NCI-H748 (cell line): ENCODE measurements around the gene PRMT1.

Experiments used
- DNase-seq: peaks from one replicate; lab custom pipeline; 2025; ENCODE audit not compliant: unreplicated experiment; lab: John Stamatoyannopoulos, UW

The PRMT1 gene

DNA sequence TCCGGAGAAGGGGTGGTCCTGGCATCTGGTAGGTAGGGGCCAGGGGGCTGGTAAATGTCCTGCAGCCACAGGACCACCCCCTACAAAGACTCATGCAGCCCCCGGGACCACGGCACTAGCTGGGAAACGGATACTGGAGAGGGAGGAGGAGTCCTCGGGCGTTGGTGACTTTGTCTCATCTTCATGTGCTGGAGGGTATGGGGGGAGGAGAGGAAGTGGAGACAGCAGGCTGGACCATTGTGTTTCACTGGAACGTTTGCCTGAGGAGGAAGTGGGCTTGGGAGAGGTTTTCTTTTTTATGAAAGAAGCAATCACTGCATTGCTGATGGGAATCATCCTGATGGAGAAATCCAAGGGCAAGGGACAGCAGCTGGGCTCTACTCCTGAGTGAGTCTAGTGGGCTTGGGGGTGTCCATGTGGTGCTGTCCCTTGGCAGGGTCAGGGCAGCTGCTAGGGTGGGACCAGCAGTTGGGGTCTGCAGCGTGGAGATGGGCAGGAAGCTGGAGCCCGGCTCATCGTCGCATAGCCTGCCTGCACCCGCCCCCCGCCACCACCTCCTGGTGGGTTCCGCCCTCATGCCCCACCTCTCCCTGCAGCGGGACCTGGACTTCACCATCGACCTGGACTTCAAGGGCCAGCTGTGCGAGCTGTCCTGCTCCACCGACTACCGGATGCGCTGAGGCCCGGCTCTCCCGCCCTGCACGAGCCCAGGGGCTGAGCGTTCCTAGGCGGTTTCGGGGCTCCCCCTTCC lies 10.7 kb downstream of the PRMT1 start:
- no peak for DNase-seq

DNA sequence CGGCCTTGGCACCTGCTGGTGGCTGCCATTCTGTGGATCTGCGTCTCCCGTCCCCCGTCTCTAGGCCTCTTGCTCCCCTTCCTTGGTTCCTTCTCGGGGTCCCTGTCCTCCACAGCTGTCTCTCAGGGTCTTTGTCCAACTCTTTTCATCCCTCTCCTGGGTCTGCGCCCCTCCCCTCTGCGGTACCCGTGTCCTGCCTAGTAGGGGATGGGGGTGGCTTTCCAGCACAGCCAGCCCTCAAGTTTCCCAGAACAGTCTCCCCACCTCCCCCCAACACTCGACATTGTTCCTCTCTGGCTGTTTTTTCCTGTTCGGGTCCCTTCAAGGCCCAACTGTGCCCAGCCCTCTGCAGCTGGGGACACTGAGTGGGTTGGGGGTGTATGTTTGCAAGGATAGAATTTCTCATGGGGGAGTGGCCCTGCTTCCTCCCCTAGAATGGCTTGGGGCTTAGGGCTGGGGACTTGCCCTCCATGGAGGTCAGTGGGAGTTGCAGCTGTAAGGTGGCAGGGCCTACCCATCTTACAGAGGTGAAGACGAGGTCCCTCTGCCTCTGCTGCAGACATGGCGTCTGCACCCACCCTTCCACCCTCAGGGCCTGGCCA lies 11.6 kb downstream of the PRMT1 start:
- DNase-seq: no peak

DNA sequence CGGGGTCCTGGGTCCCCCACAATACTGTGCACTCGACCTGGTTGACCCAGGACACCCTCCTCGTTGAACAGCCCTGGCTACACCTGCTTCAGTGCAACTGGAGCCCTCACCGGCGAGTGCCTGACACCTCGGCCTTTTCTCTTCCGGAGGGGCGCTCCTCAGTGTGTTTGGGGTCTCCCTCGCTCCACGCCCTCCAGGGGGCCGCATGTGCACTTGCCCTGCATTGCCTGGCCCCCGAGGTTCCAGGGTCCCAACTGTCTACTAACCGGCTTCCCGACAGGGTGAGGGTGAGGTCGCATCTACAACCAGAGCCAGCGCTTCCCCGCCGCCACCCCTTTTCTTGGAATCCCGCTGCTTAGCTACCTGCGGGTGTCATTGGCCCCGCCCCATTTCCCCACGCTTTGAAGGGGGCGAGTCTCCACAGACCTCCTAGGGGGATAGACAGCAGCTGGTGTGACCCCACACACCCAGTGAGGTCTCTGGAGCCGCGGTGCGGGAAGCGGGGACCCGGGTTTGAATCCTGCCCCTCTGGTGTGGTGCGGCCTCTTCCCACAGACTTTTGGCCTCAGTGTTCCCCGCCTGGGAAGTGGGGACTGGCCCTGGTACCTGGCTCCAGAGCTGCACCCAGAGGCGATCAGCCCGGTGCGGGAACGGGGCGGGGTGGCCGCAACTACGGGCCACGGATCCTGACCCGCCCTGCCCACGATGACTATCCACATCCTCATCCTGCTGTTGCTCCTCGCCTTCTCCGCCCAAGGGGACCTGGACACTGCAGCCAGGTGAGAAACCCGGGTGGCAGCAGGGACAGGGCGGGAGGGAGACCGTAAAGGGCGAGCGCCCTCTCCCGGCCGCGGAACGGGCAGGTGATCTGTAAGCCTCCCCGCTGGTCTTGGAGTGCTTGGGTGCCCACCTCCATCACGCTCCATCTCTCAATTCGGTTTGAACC lies 12.3 kb downstream of the PRMT1 start, which contains the start of gene ADM5:
TSS of gene ADM5 (plus strand) at position 462 of the 946 bp plus-strand sequence. CDS start at position 706, 244 bp downstream.
- peak; percentile 87 for DNase-seq

DNA sequence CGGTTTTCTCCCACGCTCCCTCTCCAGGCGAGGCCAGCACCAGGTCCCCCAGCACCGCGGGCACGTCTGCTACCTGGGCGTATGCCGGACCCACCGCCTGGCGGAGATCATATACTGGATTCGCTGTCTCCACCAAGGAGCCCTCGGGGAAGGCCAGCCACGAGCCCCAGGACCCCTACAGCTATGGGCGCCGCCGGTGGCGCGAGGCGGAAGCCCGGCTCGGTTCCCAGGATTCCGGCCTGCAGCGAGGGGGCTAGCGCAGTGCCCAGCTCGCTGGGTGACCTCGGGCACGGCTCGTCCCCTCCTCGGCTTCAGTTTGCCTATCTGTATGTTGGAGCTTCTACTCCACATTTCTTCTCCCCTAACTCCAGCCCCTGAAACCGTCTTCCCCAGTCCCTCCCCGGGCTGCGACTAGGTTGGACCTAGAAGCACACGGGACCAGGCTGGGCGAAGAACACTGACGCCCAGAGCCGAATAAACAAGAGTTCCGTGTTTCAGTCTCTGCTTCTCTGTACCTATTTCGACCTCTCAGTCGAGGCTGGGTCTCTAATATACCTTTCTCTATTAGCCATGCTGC lies 13.1 kb downstream of the PRMT1 start:
- DNase-seq: peak; percentile 76

DNA sequence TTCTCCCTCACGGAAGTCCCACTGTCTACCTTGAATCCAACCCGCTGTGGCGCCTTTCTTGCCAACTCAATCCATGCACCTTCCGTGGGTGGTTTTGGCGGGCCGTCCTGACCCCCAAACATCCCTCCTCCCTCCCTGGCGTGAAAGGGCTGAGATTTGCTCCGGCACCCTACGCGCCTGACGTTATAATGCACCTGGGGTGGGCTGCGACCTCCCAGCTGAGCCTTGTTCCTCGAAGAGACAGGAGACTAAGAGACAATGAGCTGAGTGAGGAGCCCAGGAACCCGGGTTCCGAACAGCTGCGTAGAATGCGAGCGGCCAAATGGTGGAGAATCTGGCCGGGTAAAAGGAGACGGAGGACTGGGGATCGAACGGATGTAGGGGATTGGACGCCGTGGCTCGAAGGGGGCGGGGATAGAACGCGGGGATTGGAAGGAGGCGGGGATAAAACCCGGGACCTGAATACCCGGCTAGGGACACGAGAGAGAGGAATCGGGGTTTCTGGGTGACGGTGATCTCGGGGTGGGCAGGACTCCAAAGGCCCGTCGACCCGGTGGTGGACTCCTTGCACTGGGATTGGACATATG lies 13.7 kb downstream of the PRMT1 start, which contains the start of gene CPT1C:
TSS of gene CPT1C (plus strand) at position 461 of the 587 bp plus-strand sequence. CDS start 1,137 bp downstream, outside the sequence.
- peak; percentile 97 for DNase-seq

DNA sequence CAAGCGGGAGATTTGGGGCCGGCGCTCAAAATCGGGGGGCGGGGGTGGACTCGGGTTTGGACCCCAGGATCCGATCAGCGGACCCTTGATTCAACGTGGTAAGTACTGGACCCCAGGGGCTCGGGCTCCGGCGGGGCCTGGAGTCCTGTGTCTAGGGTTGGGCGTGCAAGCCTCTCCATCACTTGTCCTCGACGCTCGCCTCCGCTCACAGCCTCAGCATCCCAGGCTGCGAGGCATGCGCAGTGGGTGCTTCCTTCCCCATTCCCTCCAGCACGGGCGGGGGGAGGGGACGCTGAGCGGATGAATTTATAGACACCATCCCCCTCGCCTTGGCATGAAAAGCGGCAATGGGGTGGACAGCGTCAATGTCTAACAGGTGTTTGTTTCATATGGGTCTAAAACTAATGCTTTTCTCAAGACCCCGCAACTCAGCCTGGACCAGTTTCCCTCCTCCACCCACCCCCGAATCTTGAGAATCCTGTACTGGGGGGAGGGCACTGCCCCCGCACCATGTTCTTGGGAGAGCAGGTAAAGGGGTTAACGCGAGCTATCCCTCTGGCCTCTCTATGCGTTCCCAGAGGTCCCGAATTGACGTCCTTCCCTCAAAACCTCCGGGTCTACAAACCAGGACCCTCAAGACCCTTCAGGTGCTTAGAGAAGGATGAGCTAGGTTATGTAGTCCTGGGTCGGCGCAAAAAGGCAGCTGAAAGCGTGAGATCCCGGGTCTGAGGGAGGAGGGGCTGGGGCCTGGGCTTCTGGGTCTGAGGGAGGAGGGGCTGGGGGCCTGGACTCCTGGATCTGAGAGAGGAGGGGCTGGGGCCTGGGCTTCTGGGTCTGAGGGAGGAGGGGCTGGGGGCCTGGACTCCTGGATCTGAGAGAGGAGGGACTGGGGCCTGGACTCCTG lies 14.4 kb downstream of the PRMT1 start:
- DNase-seq: peak; percentile 94

DNA sequence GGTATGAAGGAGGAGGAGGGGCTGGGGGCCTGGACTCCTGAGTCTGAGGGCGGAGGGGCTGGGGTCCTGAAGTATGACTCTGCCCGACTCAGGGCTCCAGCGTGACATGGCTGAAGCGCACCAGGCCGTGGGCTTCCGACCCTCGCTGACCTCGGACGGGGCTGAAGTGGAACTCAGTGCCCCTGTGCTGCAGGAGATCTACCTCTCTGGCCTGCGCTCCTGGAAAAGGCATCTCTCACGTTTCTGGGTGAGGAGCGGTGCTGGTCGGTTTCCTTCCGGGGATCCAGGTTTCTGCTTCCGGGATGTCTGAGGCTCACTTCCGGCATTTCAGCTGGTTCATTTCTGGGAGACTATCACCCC lies 15.1 kb downstream of the PRMT1 start:
- DNase-seq: no peak

DNA sequence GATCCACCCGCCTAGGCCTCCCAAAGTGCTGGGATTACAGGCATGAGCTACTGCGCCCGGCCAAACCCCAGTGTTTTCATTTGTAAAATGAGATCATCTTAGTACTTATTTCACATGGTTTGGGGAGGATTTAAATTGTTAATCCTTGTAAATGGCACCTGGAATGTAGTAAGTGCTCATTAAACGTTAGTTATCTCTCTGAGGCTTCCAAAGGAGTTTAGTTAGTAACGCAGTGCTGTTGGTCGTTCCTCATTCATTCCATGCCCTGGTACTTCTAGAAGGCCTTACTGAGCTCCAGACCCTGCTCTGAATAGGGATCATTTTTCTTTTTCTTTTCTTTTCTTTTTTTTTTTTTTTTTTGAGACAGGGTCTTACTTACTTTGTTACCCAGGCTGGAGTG lies 19.0 kb downstream of the PRMT1 start:
- no peak for DNase-seq

DNA sequence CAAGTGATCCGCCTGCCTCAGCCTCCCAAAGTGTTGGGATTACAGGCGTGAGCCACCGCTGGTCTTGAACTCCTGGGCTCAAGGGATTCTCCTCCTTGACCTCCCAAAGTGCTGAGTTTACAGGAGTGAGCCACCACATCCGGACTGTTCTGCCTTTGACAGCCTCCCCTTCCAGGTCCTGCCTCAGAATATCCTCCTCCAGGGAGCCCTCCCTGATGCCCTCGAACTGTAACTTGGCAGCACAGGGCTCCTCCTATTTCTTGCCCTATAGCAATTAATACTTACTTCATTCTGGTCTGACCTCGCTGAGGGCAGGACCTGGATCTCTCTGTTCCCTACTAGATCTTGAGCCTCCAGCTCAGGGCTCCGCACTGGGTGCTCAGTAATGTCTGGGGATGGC lies 19.8 kb downstream of the PRMT1 start:
- DNase-seq: no peak

DNA sequence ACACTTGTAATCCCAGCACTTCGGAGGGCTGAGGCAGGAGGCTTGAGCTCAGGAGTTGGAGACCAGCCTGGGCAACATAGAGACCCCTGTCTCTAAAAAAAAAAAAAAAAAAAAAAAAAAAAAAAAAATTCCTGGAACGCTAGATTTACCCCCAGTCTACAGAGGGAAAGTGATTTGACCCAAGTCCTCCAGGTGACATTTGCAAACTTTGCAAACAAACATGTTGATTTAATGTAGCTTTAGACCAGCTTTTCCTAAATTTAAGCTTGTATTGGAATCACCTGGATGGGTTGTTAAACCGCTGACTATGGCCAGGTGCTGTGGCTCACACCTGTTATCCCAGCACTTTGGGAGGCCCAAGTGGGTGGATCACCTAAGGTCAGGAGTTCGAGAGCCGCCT lies 22.3 kb downstream of the PRMT1 start:
- DNase-seq: no peak

DNA sequence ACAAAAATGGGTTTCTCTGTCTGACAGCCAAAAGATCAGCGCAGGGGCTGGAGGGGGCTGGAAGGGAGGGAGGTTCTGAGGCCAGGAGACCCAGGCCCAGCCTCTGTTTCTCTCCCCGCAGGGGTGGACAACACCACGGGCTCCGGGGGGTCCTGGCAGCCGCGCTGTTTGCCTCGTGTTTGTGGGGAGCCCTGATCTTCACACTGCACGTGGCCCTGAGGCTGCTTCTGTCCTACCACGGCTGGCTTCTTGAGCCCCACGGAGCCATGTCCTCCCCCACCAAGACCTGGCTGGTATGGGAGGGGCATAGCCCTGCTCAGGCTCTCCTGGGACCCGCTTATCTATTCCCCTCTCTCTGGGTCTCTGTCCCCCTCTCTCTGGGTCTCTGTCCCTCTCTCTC lies 23.5 kb downstream of the PRMT1 start:
- DNase-seq: no peak

DNA sequence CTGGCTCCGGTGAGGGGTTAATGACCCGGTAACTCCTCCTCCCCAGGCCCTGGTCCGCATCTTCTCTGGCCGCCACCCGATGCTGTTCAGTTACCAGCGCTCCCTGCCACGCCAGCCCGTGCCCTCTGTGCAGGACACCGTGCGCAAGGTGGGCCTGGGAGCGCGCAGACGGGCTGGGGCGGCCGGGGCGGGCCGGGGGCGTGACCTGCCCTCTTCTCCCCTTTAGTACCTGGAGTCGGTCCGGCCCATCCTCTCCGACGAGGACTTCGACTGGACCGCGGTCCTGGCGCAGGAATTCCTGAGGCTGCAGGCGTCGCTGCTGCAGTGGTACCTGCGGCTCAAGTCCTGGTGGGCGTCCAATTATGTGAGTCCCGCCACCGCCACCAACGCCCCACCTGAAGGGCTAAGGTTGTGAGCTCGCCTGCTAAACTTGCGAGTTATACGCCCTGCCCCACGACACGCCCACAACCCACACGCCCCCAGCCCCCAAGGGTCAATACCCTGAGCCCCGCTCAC lies 24.3 kb downstream of the PRMT1 start:
- DNase-seq: peak; percentile 35

DNA sequence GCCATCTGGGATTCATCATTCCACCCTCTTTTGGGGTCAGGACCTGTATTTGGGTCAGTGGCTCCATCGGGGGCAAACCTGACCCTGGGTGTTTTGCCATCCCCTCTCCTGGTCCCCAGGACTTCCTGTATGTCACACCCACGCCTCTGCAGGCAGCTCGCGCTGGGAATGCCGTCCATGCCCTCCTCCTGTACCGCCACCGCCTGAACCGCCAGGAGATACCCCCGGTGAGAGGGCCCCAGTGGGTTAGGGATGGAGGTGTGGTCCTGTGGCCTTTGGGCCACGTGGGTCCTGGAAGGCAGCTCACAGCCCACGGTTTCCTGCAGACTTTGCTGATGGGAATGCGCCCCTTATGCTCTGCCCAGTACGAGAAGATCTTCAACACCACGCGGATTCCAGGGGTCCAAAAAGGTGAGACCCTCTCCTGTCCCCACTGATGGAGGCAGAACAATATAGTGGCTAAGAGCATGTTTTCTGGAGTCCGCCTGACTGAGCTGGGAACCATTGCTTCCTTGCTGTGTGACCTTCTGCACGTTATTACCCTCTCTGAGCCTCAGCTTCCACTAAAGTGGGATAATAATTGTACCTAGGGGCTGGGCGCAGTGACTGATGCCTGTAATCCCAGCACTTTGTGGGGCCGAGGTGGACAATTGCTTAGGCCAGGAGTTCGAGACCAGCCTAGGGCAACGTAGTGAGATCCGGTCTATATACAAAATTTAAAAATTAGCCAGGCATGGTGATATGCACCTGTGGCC lies 28.0 kb downstream of the PRMT1 start:
- DNase-seq: no peak

DNA sequence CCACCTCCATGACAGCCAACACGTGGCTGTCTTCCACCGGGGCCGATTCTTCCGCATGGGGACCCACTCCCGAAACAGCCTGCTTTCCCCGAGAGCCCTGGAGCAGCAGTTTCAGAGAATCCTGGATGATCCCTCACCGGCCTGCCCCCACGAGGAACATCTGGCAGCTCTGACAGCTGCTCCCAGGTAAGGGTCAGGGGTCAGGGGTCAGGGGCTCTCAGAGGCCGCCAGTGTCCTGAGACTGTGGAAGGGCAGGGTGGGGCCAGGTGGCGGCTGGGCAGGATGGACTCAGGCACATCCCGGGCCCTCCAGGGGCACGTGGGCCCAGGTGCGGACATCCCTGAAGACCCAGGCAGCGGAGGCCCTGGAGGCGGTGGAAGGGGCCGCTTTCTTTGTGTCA lies 28.8 kb downstream of the PRMT1 start:
- no peak for DNase-seq

DNA sequence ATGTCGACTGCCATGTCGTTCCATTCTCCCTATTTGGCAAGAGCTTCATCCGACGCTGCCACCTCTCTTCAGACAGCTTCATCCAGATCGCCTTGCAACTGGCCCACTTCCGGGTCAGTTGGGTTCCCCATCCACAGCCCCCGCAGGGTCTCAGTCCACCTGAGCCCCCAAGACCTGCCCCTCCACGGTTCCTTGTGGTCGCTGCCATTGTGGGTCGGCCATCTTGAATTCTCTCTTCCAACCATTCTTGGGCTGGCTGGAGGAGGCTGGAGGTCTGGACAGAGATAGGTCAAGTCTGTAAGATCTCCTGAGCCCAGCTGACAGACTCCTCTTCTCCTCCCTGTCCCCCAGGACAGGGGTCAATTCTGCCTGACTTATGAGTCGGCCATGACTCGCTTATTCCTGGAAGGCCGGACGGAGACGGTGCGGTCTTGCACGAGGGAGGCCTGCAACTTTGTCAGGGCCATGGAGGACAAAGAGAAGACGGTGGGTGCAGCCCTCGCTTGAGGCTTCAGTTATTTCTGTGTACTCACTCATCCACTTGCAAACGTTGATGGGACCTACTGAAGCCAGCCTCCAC lies 33.4 kb downstream of the PRMT1 start:
- no peak for DNase-seq

DNA sequence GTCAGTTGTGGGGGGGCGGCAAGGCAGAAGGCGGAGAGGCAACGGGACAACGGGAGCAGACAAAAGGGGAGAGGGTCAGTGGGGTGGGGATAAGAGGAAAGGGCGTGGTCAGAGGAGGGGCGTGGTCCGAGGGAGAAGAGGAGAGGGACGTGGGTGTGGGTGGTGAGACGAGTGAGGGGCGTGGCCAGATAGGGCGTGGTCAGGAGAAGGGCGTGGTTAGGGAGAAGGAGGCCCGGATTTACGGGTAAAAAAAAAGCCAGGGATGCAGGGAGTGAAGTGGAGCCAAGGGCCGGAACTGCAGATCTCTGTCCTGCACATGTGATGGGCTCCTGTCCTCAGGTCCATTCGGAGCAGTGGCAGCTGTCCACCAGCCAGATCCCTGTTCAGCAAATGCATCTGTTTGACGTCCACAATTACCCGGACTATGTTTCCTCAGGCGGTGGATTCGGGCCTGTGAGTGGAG lies 35.4 kb downstream of the PRMT1 start:
- peak; percentile 70 for DNase-seq

DNA sequence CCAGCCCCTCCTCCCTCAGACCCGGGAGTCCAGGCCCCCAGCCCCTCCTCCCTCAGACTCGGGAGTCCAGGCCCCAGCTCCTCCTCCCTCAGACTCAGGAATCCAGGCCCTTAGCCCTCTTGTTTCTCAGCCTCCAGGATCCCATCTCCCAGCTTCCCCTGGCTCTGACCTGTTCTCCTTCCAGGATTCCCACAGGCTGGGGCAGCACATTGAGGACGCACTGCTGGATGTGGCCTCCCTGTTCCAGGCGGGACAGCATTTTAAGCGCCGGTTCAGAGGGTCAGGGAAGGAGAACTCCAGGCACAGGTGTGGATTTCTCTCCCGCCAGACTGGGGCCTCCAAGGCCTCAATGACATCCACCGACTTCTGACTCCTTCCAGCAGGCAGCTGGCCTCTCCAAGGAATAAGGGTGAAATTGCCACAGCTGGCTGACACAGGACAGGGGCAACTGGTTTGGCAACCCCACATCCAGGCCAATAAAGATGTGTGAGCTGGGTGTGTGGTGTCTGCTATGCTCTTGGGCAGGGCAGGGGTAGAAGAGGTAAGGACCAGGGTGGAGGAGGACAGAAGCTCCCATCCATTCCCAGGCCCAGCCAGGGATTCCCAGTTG lies 36.3 kb downstream of the PRMT1 start:
- DNase-seq: no peak

DNA sequence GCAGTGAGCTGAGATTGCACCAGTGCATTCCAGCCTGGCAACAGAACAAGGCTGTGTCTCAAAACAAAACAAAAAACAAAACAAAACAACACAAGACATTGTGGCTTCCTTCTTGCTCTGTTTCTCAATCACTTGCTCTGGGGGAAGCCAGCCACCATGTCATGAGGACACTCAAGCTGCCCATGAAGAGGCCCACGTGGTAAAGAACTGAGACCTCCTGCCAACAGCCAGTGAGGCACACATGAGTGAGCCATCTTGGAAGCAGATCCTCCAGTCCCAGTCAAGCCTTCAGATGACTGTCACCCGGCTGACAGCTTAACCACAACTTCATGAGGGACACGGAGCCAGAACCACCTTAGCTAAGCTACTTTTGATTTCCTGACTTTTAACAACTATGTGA lies 39.1 kb downstream of the PRMT1 start:
- DNase-seq: no peak
